HUES6 (cell line): ENCODE data around the gene PPP1R3E.
A peak's percentile ranks its signal among the peaks of the same experiment; 100 is the strongest.

Source experiments
- H3K27ac ChIP-seq: 2 replicates; pipeline ENCODE4 v1.7.0; 2013; ENCODE audit warnings: low read depth, mild to moderate bottlenecking, low read length, inconsistent platforms
- H3K27me3 ChIP-seq: 2 replicates; pipeline ENCODE4 v1.6.1; 2013; ENCODE audit warnings: low read length; ENCODE audit not compliant: control insufficient read depth, insufficient read depth
- H3K36me3 ChIP-seq: 2 replicates; pipeline ENCODE4 v1.6.1; 2013; ENCODE audit warnings: low read length; ENCODE audit not compliant: control insufficient read depth, insufficient read depth
- H3K4me1 ChIP-seq: 2 replicates; pipeline ENCODE4 v1.6.1; 2013; ENCODE audit warnings: low read length; ENCODE audit not compliant: control insufficient read depth, insufficient read depth
- H3K4me3 ChIP-seq: 2 replicates; pipeline ENCODE4 v1.5.1; 2013; ENCODE audit warnings: low read depth, low read length
- H3K9ac ChIP-seq: one replicate; pipeline ENCODE4 v1.6.1; 2013; ENCODE audit warnings: mild to moderate bottlenecking, low read length
- H3K9me3 ChIP-seq: 2 replicates; pipeline ENCODE4 v1.6.1; 2013; ENCODE audit warnings: low read depth, low read length; ENCODE audit not compliant: control insufficient read depth, insufficient read depth

PPP1R3E gene

GRCh38 chr14:23302290-23303225 lies at the start of gene PPP1R3E:
TSS of gene PPP1R3E (minus strand) at chr14:23302859. CDS start at chr14:23302576, 283 bp downstream.
- peak within 1 kb of the TSS; percentile 73 for H3K9ac ChIP-seq
- H3K27ac ChIP-seq = no peak within 1 kb of the TSS; the same call in 1 of the 2 replicates
- peaks cover 22% of the 10 kb centered on the region; the same call in 1 of the 2 replicates for H3K4me1 ChIP-seq
- H3K36me3 ChIP-seq = no peaks in the 10 kb centered on the region; the same call in 1 of the 2 replicates
- peaks cover 48% of the 10 kb centered on the region for H3K27me3 ChIP-seq
- H3K9me3 ChIP-seq = no peaks in the 10 kb centered on the region
- H3K4me3 ChIP-seq = peak within 1 kb of the TSS; percentile 95

GRCh38 chr14:23351681-23352505 lies 49.2 kb upstream of the PPP1R3E start:
- H3K9ac ChIP-seq = peak overlapping the region; percentile 45
- H3K4me3 ChIP-seq = peak overlapping the region; percentile 87

GRCh38 chr14:23349156-23349845 lies 46.6 kb upstream of the PPP1R3E start:
- Histone ChIP-seq H3K9ac (no peak overlapping the region), H3K36me3 (no peaks in the 10 kb centered on the region), H3K27me3 (peaks cover 34% of the 10 kb centered on the region), H3K4me1 (peaks cover 14% of the 10 kb centered on the region), H3K27ac (no peak overlapping the region), H3K9me3 (no peaks in the 10 kb centered on the region), H3K4me3 (no peak overlapping the region)

More at GRCh38 chr14:23351681-23352505, 49.2 kb upstream of the PPP1R3E start:
- peaks cover 40% of the 10 kb centered on the region for H3K27me3 ChIP-seq
- peaks cover 9% of the 10 kb centered on the region for H3K36me3 ChIP-seq
- H3K4me1 ChIP-seq = peaks cover 3% of the 10 kb centered on the region; the same call in 1 of the 2 replicates
- H3K27ac ChIP-seq = no peak overlapping the region
- no peaks in the 10 kb centered on the region for H3K9me3 ChIP-seq

GRCh38 chr14:23348297-23348655 lies 45.6 kb upstream of the PPP1R3E start:
- Histone ChIP-seq H3K9ac (no peak overlapping the region), H3K9me3 (no peaks in the 10 kb centered on the region), H3K4me3 (no peak overlapping the region), H3K27ac (no peak overlapping the region), H3K27me3 (peaks cover 24% of the 10 kb centered on the region), H3K36me3 (no peaks in the 10 kb centered on the region), H3K4me1 (peaks cover 14% of the 10 kb centered on the region)

- H3K4me1 ChIP-seq = peaks cover 11% of the 10 kb centered on the region
- H3K9me3 ChIP-seq = no peaks in the 10 kb centered on the region
- no peak overlapping the region for H3K27ac ChIP-seq
- H3K9ac ChIP-seq = no peak overlapping the region
- H3K4me3 ChIP-seq = no peak overlapping the region
- no peaks in the 10 kb centered on the region for H3K36me3 ChIP-seq
- peaks cover 20% of the 10 kb centered on the region for H3K27me3 ChIP-seq
Observed at GRCh38 chr14:23347406-23348296, 45.0 kb upstream of the PPP1R3E start.

- Histone ChIP-seq H3K36me3 (no peaks in the 10 kb centered on the region), H3K4me1 (peaks cover 11% of the 10 kb centered on the region), H3K9ac (no peak overlapping the region), H3K9me3 (0 out of 2 replicates have a peak, but pooled peaks cover 2% of the 10 kb centered on the region), H3K27ac (no peak overlapping the region), H3K27me3 (peaks cover 15% of the 10 kb centered on the region), H3K4me3 (no peak overlapping the region; the same call in 1 of the 2 replicates)
Observed at GRCh38 chr14:23346693-23347405, 44.2 kb upstream of the PPP1R3E start.

- H3K4me3 ChIP-seq = no peak overlapping the region; the same call in 1 of the 2 replicates
Observed at GRCh38 chr14:23345987-23346692, 43.5 kb upstream of the PPP1R3E start.

GRCh38 chr14:23344481-23344880 lies 41.8 kb upstream of the PPP1R3E start:
- Histone ChIP-seq H3K27me3 (no peaks in the 10 kb centered on the region), H3K4me1 (peaks cover 11% of the 10 kb centered on the region), H3K27ac (no peak overlapping the region), H3K4me3 (no peak overlapping the region), H3K36me3 (no peaks in the 10 kb centered on the region), H3K9me3 (peaks cover 20% of the 10 kb centered on the region), H3K9ac (no peak overlapping the region)

More at GRCh38 chr14:23345987-23346692, 43.5 kb upstream of the PPP1R3E start:
- Histone ChIP-seq H3K9ac (no peak overlapping the region), H3K4me1 (peaks cover 11% of the 10 kb centered on the region), H3K27me3 (peaks cover 8% of the 10 kb centered on the region), H3K27ac (no peak overlapping the region), H3K36me3 (no peaks in the 10 kb centered on the region), H3K9me3 (peaks cover 9% of the 10 kb centered on the region)

- H3K27me3 ChIP-seq = no peaks in the 10 kb centered on the region
- peaks cover 35% of the 10 kb centered on the region for H3K9me3 ChIP-seq
- no peak overlapping the region for H3K27ac ChIP-seq
- H3K4me3 ChIP-seq = no peak overlapping the region
- H3K4me1 ChIP-seq = no peaks in the 10 kb centered on the region
- H3K9ac ChIP-seq = no peak overlapping the region
- H3K36me3 ChIP-seq = no peaks in the 10 kb centered on the region
Observed at GRCh38 chr14:23339506-23340268, 37.0 kb upstream of the PPP1R3E start.
